HCT116 (cell line): ENCODE data around the gene NF1.

ENCODE experiments used
- CEBPB ChIP-seq: IDR thresholded peaks from 2 replicates; pipeline ENCODE4 v1.6.1; 2012; ENCODE audit warnings: low read depth
- CTCF ChIP-seq, 3 experiments: fragments of 200-600 bp in 1 of 3; sonication (generic) in 1 of 3; IDR thresholded peaks in 2 of 3; conservative IDR thresholded peaks in 1 of 3; 2 replicates each; pipeline ENCODE4 v1.5.1; 2012 to 2017; ENCODE audit warnings: low read depth in 2 of 3, low read length in 2 of 3, antibody characterized with exemption in 1 of 3, borderline replicate concordance in 1 of 3, control low read depth in 1 of 3, mild to moderate bottlenecking in 1 of 3, mixed read lengths in 1 of 3, mixed run types in 1 of 3, moderate library complexity in 1 of 3; ENCODE audit not compliant: insufficient read depth in 1 of 3
- EGR1 ChIP-seq: IDR thresholded peaks from 2 replicates; pipeline ENCODE4 v1.6.1; 2012; ENCODE audit warnings: low read depth
- EZH2 ChIP-seq: fragments of 200-600 bp; sonication (generic); IDR thresholded peaks from 2 replicates; pipeline ENCODE4 v1.6.1; 2017; ENCODE audit warnings: antibody characterized with exemption, mixed run types
- EZH2phosphoT487 ChIP-seq: fragments of 200-600 bp; IDR thresholded peaks from 2 replicates; pipeline ENCODE4 v1.6.1; 2018; ENCODE audit warnings: antibody characterized with exemption, borderline replicate concordance
- FOSL1 ChIP-seq: IDR thresholded peaks from 2 replicates; pipeline ENCODE4 v1.6.1; 2012; ENCODE audit warnings: low read depth
- POLR2A ChIP-seq: IDR thresholded peaks from 2 replicates; pipeline ENCODE4 v1.7.0; 2011; ENCODE audit warnings: borderline replicate concordance; ENCODE audit not compliant: insufficient read depth, insufficient read length; ENCODE audit errors: extremely low read depth
- POLR2AphosphoS5 ChIP-seq: IDR thresholded peaks from 2 replicates; pipeline ENCODE4 v1.6.1; 2011; ENCODE audit warnings: mild to moderate bottlenecking, low read depth, low read length, moderate library complexity
- REST ChIP-seq: IDR thresholded peaks from 2 replicates; pipeline ENCODE4 v1.6.1; 2012; ENCODE audit warnings: low read depth
- YY1 ChIP-seq: IDR thresholded peaks from 2 replicates; pipeline ENCODE4 v1.6.1; 2011; ENCODE audit warnings: low read length, low read depth, moderate library complexity, mild to moderate bottlenecking; ENCODE audit not compliant: insufficient replicate concordance; ENCODE audit errors: extremely low read depth

- TF ChIP-seq POLR2A = no peak
- no peak for TF ChIP-seq EZH2phosphoT487
- no peak for TF ChIP-seq CTCF (IDR thresholded peaks at IDR 0.05 in 2 of 3, conservative IDR thresholded peaks at IDR 0.05 in 1 of 3; ENCODE audit: borderline replicate concordance in 1 of 3, insufficient read depth in 1 of 3, low read depth in 2 of 3, low read length in 2 of 3)
- no peak for TF ChIP-seq POLR2AphosphoS5
- TF ChIP-seq YY1 = no peak
- TF ChIP-seq EGR1 = no peak
- TF ChIP-seq CEBPB = no peak
- no peak for TF ChIP-seq FOSL1
- no peak for TF ChIP-seq REST
- TF ChIP-seq EZH2 = no peak
Measured at GRCh38 chr17:31413081-31413799, 318.5 kb downstream of the NF1 start.
